Stimulated activated CD4-positive, alpha-beta T cell treated with anti-CD3 and anti-CD28 coated beads, Interleukin-4, amount 100 ng/mL, for 24 hours (primary cell): ENCODE results near the gene PPP1R13L.

Experiments
- DNase-seq: peaks from one replicate; pipeline ENCODE4 v3.0.0-alpha.2; 2020

Gene PPP1R13L

GRCh38 chr19:45363861-45364459 lies 40.9 kb downstream of the PPP1R13L start:
- DNase-seq, result no peak

- no peak for DNase-seq
Measured at GRCh38 chr19:45362291-45362690, 42.6 kb downstream of the PPP1R13L start.

- no peak for DNase-seq
Measured at GRCh38 chr19:45361608-45362007, 43.3 kb downstream of the PPP1R13L start.

- no peak for DNase-seq
Measured at GRCh38 chr19:45358213-45358792, 46.6 kb downstream of the PPP1R13L start.

GRCh38 chr19:45357445-45357783 lies 47.5 kb downstream of the PPP1R13L start:
- no peak for DNase-seq

- no peak for DNase-seq
Measured at GRCh38 chr19:45356760-45357444, 48.0 kb downstream of the PPP1R13L start.

- no peak for DNase-seq
Measured at GRCh38 chr19:45355910-45356309, 49.0 kb downstream of the PPP1R13L start.

GRCh38 chr19:45355402-45355801 lies 49.5 kb downstream of the PPP1R13L start:
- DNase-seq, result no peak

- DNase-seq, result no peak
Measured at GRCh38 chr19:45354241-45354842, 50.5 kb downstream of the PPP1R13L start.

GRCh38 chr19:45352914-45353796 lies 51.7 kb downstream of the PPP1R13L start:
- no peak for DNase-seq

- no peak for DNase-seq
Measured at GRCh38 chr19:45352471-45352870, 52.4 kb downstream of the PPP1R13L start.

- no peak for DNase-seq
Measured at GRCh38 chr19:45352062-45352461, 52.8 kb downstream of the PPP1R13L start.

GRCh38 chr19:45351401-45351952 lies 53.4 kb downstream of the PPP1R13L start:
- DNase-seq, result no peak

GRCh38 chr19:45350477-45351058 lies 54.3 kb downstream of the PPP1R13L start:
- DNase-seq, result no peak

- no peak for DNase-seq
Measured at GRCh38 chr19:45349430-45349941, 55.4 kb downstream of the PPP1R13L start.

GRCh38 chr19:45349126-45349415 lies 55.8 kb downstream of the PPP1R13L start:
- DNase-seq, result no peak

- DNase-seq, result no peak
Measured at GRCh38 chr19:45348367-45349125, 56.3 kb downstream of the PPP1R13L start.

- DNase-seq, result no peak
Measured at GRCh38 chr19:45347570-45348366, 57.1 kb downstream of the PPP1R13L start.

- no peak for DNase-seq
Measured at GRCh38 chr19:45346449-45346848, 58.4 kb downstream of the PPP1R13L start.

- DNase-seq, result no peak
Measured at GRCh38 chr19:45345506-45345860, 59.4 kb downstream of the PPP1R13L start.
